ENCODE measurements around the gene PLPPR4. TPM values are rescaled to one million over a fixed set of nuclear protein-coding genes. Genes with fewer than 3 reads are reported as not detected.

The PLPPR4 gene
- total RNA-seq, 6 donors from 2014 or later, result 0.10 to 2.6 (median 0.30) TPM; not detected in 1

DNA sequence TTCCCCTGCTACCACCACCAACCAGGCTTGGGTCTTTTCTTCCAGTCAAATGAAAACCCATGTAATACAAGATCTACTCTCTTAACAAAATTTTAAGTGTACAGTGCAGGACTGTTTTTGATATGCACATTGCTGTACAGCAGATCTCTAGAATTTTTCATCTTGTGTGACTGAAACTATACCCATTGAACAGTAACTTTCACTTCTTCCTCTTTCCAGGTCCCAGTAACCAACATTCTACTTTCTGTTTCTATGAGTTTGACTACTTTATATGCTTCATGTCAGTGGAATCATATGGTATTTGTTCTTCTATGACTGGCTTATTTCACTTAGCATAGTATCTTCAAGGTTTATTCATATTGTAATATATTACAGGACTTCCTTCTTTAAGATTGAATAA is 45.3 kb upstream of the PLPPR4 start:
- Histone ChIP-seq H3K36me3 (no peaks in the 10 kb centered on the region), H3K9me3 (peaks cover 0 to 3% (median 0%) of the 10 kb centered on the region in 4 donors), H3K4me3 (no peak overlapping the region), H3K4me1 (no peaks in the 10 kb centered on the region), H3K27ac (no peak overlapping the region), H3K27me3 (no peaks in the 10 kb centered on the region)
- DNase-seq (no peak), ATAC-seq (ENCODE audit: low FRiP score in 2 of 2) (no peak)
- TF ChIP-seq POLR2AphosphoS5 (IDR thresholded peaks at IDR 0.05), result no peak
- TF ChIP-seq, protein P1, sequence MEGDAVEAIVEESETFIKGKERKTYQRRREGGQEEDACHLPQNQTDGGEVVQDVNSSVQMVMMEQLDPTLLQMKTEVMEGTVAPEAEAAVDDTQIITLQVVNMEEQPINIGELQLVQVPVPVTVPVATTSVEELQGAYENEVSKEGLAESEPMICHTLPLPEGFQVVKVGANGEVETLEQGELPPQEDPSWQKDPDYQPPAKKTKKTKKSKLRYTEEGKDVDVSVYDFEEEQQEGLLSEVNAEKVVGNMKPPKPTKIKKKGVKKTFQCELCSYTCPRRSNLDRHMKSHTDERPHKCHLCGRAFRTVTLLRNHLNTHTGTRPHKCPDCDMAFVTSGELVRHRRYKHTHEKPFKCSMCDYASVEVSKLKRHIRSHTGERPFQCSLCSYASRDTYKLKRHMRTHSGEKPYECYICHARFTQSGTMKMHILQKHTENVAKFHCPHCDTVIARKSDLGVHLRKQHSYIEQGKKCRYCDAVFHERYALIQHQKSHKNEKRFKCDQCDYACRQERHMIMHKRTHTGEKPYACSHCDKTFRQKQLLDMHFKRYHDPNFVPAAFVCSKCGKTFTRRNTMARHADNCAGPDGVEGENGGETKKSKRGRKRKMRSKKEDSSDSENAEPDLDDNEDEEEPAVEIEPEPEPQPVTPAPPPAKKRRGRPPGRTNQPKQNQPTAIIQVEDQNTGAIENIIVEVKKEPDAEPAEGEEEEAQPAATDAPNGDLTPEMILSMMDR (IDR thresholded peaks at IDR 0.05), result no peak

DNA sequence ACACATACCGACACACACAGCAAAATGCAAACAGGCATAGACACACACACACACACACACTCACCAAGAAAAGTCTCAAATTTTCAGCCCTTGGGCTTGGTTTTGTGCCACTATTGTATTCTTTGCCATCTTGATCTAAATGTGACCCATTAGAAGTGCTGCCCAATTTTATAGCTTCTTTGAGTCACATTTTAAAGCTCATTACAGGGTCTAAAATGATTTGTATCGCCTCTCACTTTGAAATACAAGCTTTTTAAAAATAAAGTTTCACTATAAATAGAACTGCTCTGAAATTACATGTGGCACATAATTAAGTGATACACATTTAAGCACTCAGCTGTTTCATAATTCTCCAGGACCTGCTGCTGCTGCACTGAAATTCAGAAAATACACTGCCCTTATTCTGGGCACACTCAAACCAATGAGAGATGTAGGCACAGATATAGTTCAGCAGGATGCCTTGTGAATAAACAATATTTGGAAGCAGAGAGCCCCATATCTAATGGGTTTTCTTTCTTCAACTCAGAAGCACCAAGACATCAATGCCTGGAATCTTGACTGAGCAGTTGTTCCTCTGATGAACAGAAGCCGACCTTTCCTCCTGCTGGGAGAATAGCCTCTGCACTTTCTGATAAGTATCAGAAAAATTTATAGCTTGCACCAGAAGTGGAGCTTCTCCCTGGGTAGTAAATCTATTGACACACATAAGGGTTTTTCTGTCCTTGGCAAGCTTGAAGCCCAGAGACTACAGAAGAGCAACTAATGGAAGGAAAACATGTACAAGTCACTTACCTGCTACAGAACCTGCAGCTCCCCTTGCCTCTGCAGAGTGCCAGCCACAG is 37.0 kb upstream of the PLPPR4 start:
- ATAC-seq (ENCODE audit: low FRiP score in 2 of 2) (no peak), DNase-seq (no peak)
- Histone ChIP-seq H3K4me3 (no peak overlapping the region), H3K27ac (no peak overlapping the region), H3K4me1 (no peaks in the 10 kb centered on the region), H3K36me3 (no peaks in the 10 kb centered on the region), H3K9me3 (no peaks in the 10 kb centered on the region), H3K27me3 (no peaks in the 10 kb centered on the region)
- WGBS, 2 donors, result 52 to 61% methylated on average over 3 of the region's 3 CpGs
- TF ChIP-seq POLR2A (IDR thresholded peaks at IDR 0.05), result no peak
- TF ChIP-seq, protein P1 (IDR thresholded peaks at IDR 0.05), result no peak
- no peak for TF ChIP-seq POLR2AphosphoS5 (IDR thresholded peaks at IDR 0.05)
- no peak for TF ChIP-seq EP300 (IDR thresholded peaks at IDR 0.05)

DNA sequence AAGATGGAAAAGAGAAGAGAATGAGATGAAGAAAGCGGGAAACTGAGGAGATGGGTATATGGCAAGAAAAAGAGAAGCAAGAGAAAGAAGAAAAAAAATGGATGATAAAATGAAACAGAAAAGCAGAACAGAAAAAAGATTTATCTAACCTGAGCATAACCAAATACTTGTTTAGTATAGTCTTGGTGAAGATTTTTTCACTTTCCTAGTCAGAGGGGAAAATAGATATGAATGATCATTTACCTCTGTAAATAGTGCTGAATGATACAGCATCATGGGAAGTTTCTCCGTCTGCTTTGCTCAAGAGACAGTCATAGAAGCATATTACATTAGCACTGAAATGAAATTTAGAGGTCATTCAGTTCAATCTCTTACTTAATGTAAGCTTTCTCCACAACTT is 36.1 kb upstream of the PLPPR4 start:
- no peaks in the 10 kb centered on the region for H3K27me3 ChIP-seq
- DNase-seq (no peak), ATAC-seq (ENCODE audit: low FRiP score in 2 of 2) (no peak)
- H3K4me3 ChIP-seq, result no peak overlapping the region
- TF ChIP-seq, protein P1 (IDR thresholded peaks at IDR 0.05), result no peak
- no peak for TF ChIP-seq EP300 (IDR thresholded peaks at IDR 0.05)
- no peak for TF ChIP-seq POLR2AphosphoS5 (IDR thresholded peaks at IDR 0.05)
- TF ChIP-seq POLR2A (IDR thresholded peaks at IDR 0.05), result no peak
- no peaks in the 10 kb centered on the region for H3K4me1 ChIP-seq
- 84 to 85% methylated on average over 1 of the region's 2 CpGs for WGBS, 2 donors
- no peaks in the 10 kb centered on the region for H3K36me3 ChIP-seq
- no peaks in the 10 kb centered on the region for H3K9me3 ChIP-seq
- H3K27ac ChIP-seq, result no peak overlapping the region

DNA sequence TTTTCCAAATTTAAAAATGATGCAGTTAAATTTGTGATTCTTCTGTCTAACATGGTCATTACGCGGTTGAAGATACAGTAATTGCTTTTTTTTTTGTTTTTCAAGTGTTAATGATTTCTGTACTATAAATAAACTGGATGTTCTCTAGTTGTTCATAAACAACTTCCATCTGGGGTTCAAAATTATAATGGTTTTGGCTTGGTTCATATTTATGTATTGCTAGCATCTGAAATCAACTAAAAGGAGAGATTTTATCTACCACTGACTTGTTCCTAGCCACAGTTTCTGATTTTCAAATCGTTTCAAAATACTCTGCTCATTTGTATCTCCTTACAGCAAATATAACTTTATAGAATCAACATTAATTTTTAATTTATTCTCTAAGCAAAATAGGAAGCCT is 35.2 kb upstream of the PLPPR4 start:
- Histone ChIP-seq H3K4me3 (no peak overlapping the region), H3K4me1 (no peaks in the 10 kb centered on the region), H3K27me3 (no peaks in the 10 kb centered on the region), H3K27ac (no peak overlapping the region), H3K36me3 (no peaks in the 10 kb centered on the region), H3K9me3 (no peaks in the 10 kb centered on the region)
- TF ChIP-seq, protein P1 (IDR thresholded peaks at IDR 0.05), result no peak
- no peak for TF ChIP-seq EP300 (IDR thresholded peaks at IDR 0.05)
- TF ChIP-seq POLR2AphosphoS5 (IDR thresholded peaks at IDR 0.05), result no peak
- no peak for TF ChIP-seq POLR2A (IDR thresholded peaks at IDR 0.05)
- WGBS, 2 donors, result 79 to 80% methylated on average over 3 of the region's 3 CpGs
- DNase-seq (no peak), ATAC-seq (ENCODE audit: low FRiP score in 2 of 2) (no peak)

DNA sequence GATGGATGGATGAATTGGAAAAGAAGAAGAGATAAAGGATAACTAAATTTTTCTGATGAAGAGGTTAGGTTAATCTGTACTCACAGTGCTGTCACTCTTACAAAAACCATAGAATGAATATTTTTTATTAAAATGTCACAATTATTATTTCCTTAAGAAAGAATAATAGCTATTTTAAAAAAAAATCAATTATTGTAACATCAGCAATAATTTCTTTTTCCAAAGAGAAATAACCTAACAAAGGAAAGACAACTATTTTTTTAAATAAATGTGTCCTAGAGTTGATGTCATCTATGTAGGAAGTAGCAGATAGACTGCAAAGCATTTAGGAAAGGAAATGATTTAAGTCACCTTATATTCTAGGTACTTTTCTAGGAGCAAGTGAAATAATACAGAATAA is 33.6 kb upstream of the PLPPR4 start:
- Histone ChIP-seq H3K9me3 (no peaks in the 10 kb centered on the region), H3K27me3 (no peaks in the 10 kb centered on the region), H3K27ac (no peak overlapping the region), H3K4me3 (no peak overlapping the region), H3K4me1 (no peaks in the 10 kb centered on the region), H3K36me3 (no peaks in the 10 kb centered on the region)
- DNase-seq (no peak), ATAC-seq (ENCODE audit: low FRiP score in 2 of 2) (no peak)
- TF ChIP-seq EP300 (IDR thresholded peaks at IDR 0.05), result no peak
- TF ChIP-seq, protein P1 (IDR thresholded peaks at IDR 0.05), result no peak
- no peak for TF ChIP-seq POLR2AphosphoS5 (IDR thresholded peaks at IDR 0.05)
- TF ChIP-seq POLR2A (IDR thresholded peaks at IDR 0.05), result no peak
